Tibial nerve (tissue), 4 donors: ENCODE measurements around the gene PISD. TPM values are rescaled to one million over a fixed set of nuclear protein-coding genes. Genes with fewer than 3 reads are reported as not detected.
A peak's percentile ranks its signal among the peaks of the same experiment; 100 is the strongest.

Experiments used
- DNase-seq, 2 donors: peaks; one replicate each; pipeline ENCODE4 v3.0.0-alpha.2; 2019; ENCODE audit warnings: low spot score in 2 of 2
- H3K27ac ChIP-seq, 4 donors: fragments of 200-600 bp; sonication (generic) in 3 of 4; one replicate each; pipeline ENCODE4 v1.5.1; 2017 to 2019; ENCODE audit warnings: mild to moderate bottlenecking in 1 of 4
- H3K27me3 ChIP-seq, 2 donors: fragments of 200-600 bp; sonication (generic) in 1 of 2; one replicate each; pipeline versions ENCODE4 v1.5.1 to v1.6.0; 2017 to 2019
- H3K36me3 ChIP-seq, 3 donors: fragments of 200-600 bp; sonication (generic); one replicate each; pipeline ENCODE4 v1.5.1; 2018 to 2019
- H3K4me1 ChIP-seq, 4 donors: fragments of 200-600 bp; sonication (generic) in 3 of 4; one replicate each; pipeline ENCODE4 v1.5.1; 2017 to 2019
- H3K4me3 ChIP-seq, 4 donors: fragments of 200-600 bp; sonication (generic) in 3 of 4; one replicate each; pipeline ENCODE4 v1.5.1; 2017 to 2019; ENCODE audit warnings: mild to moderate bottlenecking in 1 of 4, moderate library complexity in 1 of 4
- H3K9me3 ChIP-seq, 4 donors: fragments of 200-600 bp; sonication (generic) in 3 of 4; one replicate each; pipeline ENCODE4 v1.5.1; 2017 to 2019
- CTCF ChIP-seq, 5 experiments: fragments of 200-600 bp in 3 of 5; fragments of 450-650 bp in 2 of 5; sonication (generic) in 3 of 5; IDR thresholded peaks; one replicate each; pipeline ENCODE4 v1.5.1; 2016 to 2019; ENCODE audit warnings: antibody characterized with exemption in 5 of 5, mild to moderate bottlenecking in 3 of 5, moderate library complexity in 2 of 5
- EP300 ChIP-seq, 2 donors: sonication (generic); formaldehyde crosslinking; IDR thresholded peaks; one replicate each; pipeline ENCODE4 v1.6.1; 2017; ENCODE audit warnings: antibody characterized with exemption in 2 of 2, mild to moderate bottlenecking in 1 of 2
- POLR2A ChIP-seq, 2 donors: fragments of 450-650 bp; IDR thresholded peaks; one replicate each; pipeline ENCODE4 v1.6.1; 2017; ENCODE audit warnings: antibody characterized with exemption in 2 of 2, mild to moderate bottlenecking in 2 of 2, moderate library complexity in 2 of 2
- WGBS, 2 donors: methylation state at CpG; one replicate each; pipeline ENCODE4 v1.1.5; 2018; 5-methylcytosine and 5-hydroxymethylcytosine counted together
- total RNA-seq, 4 donors: library from RNA; depleted of rRNA; stranded (reverse); fragments of >200 nt; gene quantifications; one replicate each; pipeline ENCODE4 v1.1.0, GENCODE V29; 2016

PISD gene
- total RNA-seq, 4 donors from 2014 or later, result 26.9 to 44.7 (median 36.2) TPM

- Histone ChIP-seq H3K27me3 (no peaks in the 10 kb centered on the region), H3K27ac (no peak overlapping the region), H3K4me3 (no peak overlapping the region), H3K36me3 (peaks cover 0 to 79% (median 7%) of the 10 kb centered on the region in 3 donors), H3K9me3 (no peaks in the 10 kb centered on the region), H3K4me1 (peaks cover 0 to 33% (median 8%) of the 10 kb centered on the region in 4 donors)
- DNase-seq, result no peak
- TF ChIP-seq CTCF (IDR thresholded peaks at IDR 0.05) (no peak), EP300 (IDR thresholded peaks at IDR 0.05) (no peak), POLR2A (IDR thresholded peaks at IDR 0.05) (no peak)
- 93% methylated on average over 12 to 14 of the region's 14 CpGs for WGBS, 2 donors
Measured at GRCh38 chr22:31619611-31620300, 42.3 kb downstream of the PISD start.

GRCh38 chr22:31618471-31619176, 43.4 kb downstream of the PISD start:
- DNase-seq, result no peak
- Histone ChIP-seq H3K27me3 (no peaks in the 10 kb centered on the region), H3K36me3 (peaks cover 0 to 76% (median 7%) of the 10 kb centered on the region in 3 donors), H3K9me3 (no peaks in the 10 kb centered on the region), H3K4me1 (peaks cover 0 to 28% (median 8%) of the 10 kb centered on the region in 4 donors), H3K27ac (no peak overlapping the region), H3K4me3 (no peak overlapping the region)
- WGBS, 2 donors, result 70 to 73% methylated on average over 5 of the region's 5 CpGs
- no peak for TF ChIP-seq CTCF (IDR thresholded peaks at IDR 0.05)
- TF ChIP-seq POLR2A (IDR thresholded peaks at IDR 0.05), result no peak
- TF ChIP-seq EP300 (IDR thresholded peaks at IDR 0.05), result no peak

- H3K27ac ChIP-seq, result no peak overlapping the region
- no peaks in the 10 kb centered on the region for H3K9me3 ChIP-seq
- DNase-seq, result no peak
- 91 to 93% methylated on average over 15 to 17 of the region's 17 CpGs for WGBS, 2 donors
- H3K4me1 ChIP-seq, result peaks cover 0 to 26% (median 8%) of the 10 kb centered on the region in 4 donors
- no peak overlapping the region for H3K4me3 ChIP-seq
- no peaks in the 10 kb centered on the region for H3K27me3 ChIP-seq
- H3K36me3 ChIP-seq, result peaks cover 0 to 75% (median 7%) of the 10 kb centered on the region in 3 donors
- TF ChIP-seq EP300 (IDR thresholded peaks at IDR 0.05) (no peak), CTCF (IDR thresholded peaks at IDR 0.05) (no peak), POLR2A (IDR thresholded peaks at IDR 0.05) (no peak)
Measured at GRCh38 chr22:31618057-31618456, 44.0 kb downstream of the PISD start.

GRCh38 chr22:31616315-31616980, 45.6 kb downstream of the PISD start:
- peaks cover 0 to 26% (median 8%) of the 10 kb centered on the region in 4 donors for H3K4me1 ChIP-seq
- H3K27me3 ChIP-seq, result no peaks in the 10 kb centered on the region
- H3K27ac ChIP-seq, result peak overlapping the region in 2 of 4 donors; percentile 46 to 55
- 77 to 78% methylated on average over 8 to 9 of the region's 9 CpGs for WGBS, 2 donors
- TF ChIP-seq POLR2A (IDR thresholded peaks at IDR 0.05), result no peak
- no peak for TF ChIP-seq EP300 (IDR thresholded peaks at IDR 0.05)
- no peak for TF ChIP-seq CTCF (IDR thresholded peaks at IDR 0.05)
- H3K4me3 ChIP-seq, result no peak overlapping the region
- no peaks in the 10 kb centered on the region for H3K9me3 ChIP-seq
- H3K36me3 ChIP-seq, result peaks cover 0 to 70% (median 5%) of the 10 kb centered on the region in 3 donors
- no peak for DNase-seq
